GM21381 (cell line): Measurements from ENCODE around the gene NDUFS8.

ENCODE experiments used
- ATAC-seq: cut with Tn5 transposase; IDR thresholded peaks from one replicate; pipeline ENCODE4 v1.9.1; 2021; ENCODE audit warnings: mild to moderate bottlenecking, moderate library complexity; ENCODE audit not compliant: unreplicated experiment

The NDUFS8 gene

GRCh38 chr11:68014947-68015447 is 15.5 kb upstream of the NDUFS8 start:
- no peak for ATAC-seq

GRCh38 chr11:68015467-68015866 is 15.0 kb upstream of the NDUFS8 start:
- no peak for ATAC-seq

- ATAC-seq = no peak
Measured at GRCh38 chr11:68016161-68016903, 14.1 kb upstream of the NDUFS8 start.

- ATAC-seq = no peak
Measured at GRCh38 chr11:68016904-68017817, 13.3 kb upstream of the NDUFS8 start.

GRCh38 chr11:68017980-68018729 is 12.3 kb upstream of the NDUFS8 start:
- ATAC-seq = no peak

GRCh38 chr11:68018730-68019190 is 11.7 kb upstream of the NDUFS8 start:
- no peak for ATAC-seq

- no peak for ATAC-seq
Measured at GRCh38 chr11:68019486-68019885, 11.0 kb upstream of the NDUFS8 start.

- no peak for ATAC-seq
Measured at GRCh38 chr11:68020575-68020974, 9.9 kb upstream of the NDUFS8 start.

- ATAC-seq = no peak
Measured at GRCh38 chr11:68021167-68021787, 9.2 kb upstream of the NDUFS8 start.

- no peak for ATAC-seq
Measured at GRCh38 chr11:68022531-68022930, 8.0 kb upstream of the NDUFS8 start.

GRCh38 chr11:68024508-68024907 is 6.0 kb upstream of the NDUFS8 start:
- no peak for ATAC-seq

- ATAC-seq = no peak
Measured at GRCh38 chr11:68025047-68025446, 5.4 kb upstream of the NDUFS8 start.

- no peak for ATAC-seq
Measured at GRCh38 chr11:68026391-68027105, 3.9 kb upstream of the NDUFS8 start.

GRCh38 chr11:68027667-68028066 is 2.8 kb upstream of the NDUFS8 start:
- ATAC-seq = no peak

- no peak for ATAC-seq
Measured at GRCh38 chr11:68028802-68029545, 1.5 kb upstream of the NDUFS8 start.

GRCh38 chr11:68031144-68031464 is 623 bp downstream of the NDUFS8 start:
- ATAC-seq = no peak

- no peak for ATAC-seq
Measured at GRCh38 chr11:68032003-68032402, 1.5 kb downstream of the NDUFS8 start.

GRCh38 chr11:68032997-68033707 is 2.7 kb downstream of the NDUFS8 start:
- no peak for ATAC-seq

GRCh38 chr11:68033708-68034045 is 3.2 kb downstream of the NDUFS8 start:
- ATAC-seq = no peak
